GM12878 (cell line): ENCODE data around the gene ARHGEF17. TPM values are rescaled to one million over a fixed set of nuclear protein-coding genes. Genes with fewer than 3 reads are reported as not detected.

Experiments used
- CBFB ChIP-seq: IDR thresholded peaks from 2 replicates; pipeline ENCODE4 v1.6.1; 2016; ENCODE audit warnings: antibody characterized with exemption, low read depth
- CEBPB ChIP-seq, 2 experiments: fragments of 150-350 bp in 1 of 2; IDR thresholded peaks; 2 replicates each; pipeline ENCODE4 v1.6.1; 2012 to 2014; ENCODE audit warnings: low read depth in 2 of 2, low read length in 2 of 2, borderline replicate concordance in 1 of 2, inconsistent platforms in 1 of 2
- CREM ChIP-seq: IDR thresholded peaks from 2 replicates; pipeline ENCODE4 v1.6.1; 2014; ENCODE audit warnings: antibody characterized with exemption, low read depth
- HCFC1 ChIP-seq: fragments of 150-350 bp; IDR thresholded peaks from 2 replicates; pipeline ENCODE4 v1.6.1; 2014; ENCODE audit warnings: low read length
- HDAC2 ChIP-seq: fragments of 200-600 bp; sonication (generic); IDR thresholded peaks from 2 replicates; pipeline ENCODE4 v1.6.1; 2017
- KDM1A ChIP-seq: fragments of 200-600 bp; sonication (generic); IDR thresholded peaks from 2 replicates; pipeline ENCODE4 v1.6.1; 2016; ENCODE audit warnings: borderline replicate concordance
- NBN ChIP-seq: fragments of 450-650 bp; IDR thresholded peaks from 2 replicates; pipeline ENCODE4 v1.6.1; 2016
- NFYA ChIP-seq: IDR thresholded peaks from 2 replicates; pipeline ENCODE4 v1.6.1; 2011; ENCODE audit warnings: low read depth, mild to moderate bottlenecking, low read length, improper control_type of control experiment, borderline replicate concordance
- POU2F2 ChIP-seq: IDR thresholded peaks from 3 replicates; pipeline ENCODE4 v1.6.1; 2011; ENCODE audit warnings: low read depth, mild to moderate bottlenecking, low read length, borderline replicate concordance
- RFX5 ChIP-seq: IDR thresholded peaks from 2 replicates; pipeline ENCODE4 v1.6.1; 2011; ENCODE audit warnings: low read depth, low read length, improper control_type of control experiment
- TARDBP ChIP-seq: IDR thresholded peaks from 2 replicates; pipeline ENCODE4 v1.6.1; 2016; ENCODE audit warnings: borderline replicate concordance
- WRNIP1 ChIP-seq: IDR thresholded peaks from 2 replicates; pipeline ENCODE4 v1.6.1; 2011; ENCODE audit warnings: low read depth, low read length, improper control_type of control experiment, borderline replicate concordance
- polyA plus RNA-seq, 11 experiments: library from polyadenylated mRNA; depleted of rRNA in 4 of 11; unstranded in 6 of 11; stranded (reverse) in 5 of 11; fragments of >200 nt; fragmentation: Nextera tagmentation in 4 of 11; fragmentation: Illumina TruSeq in 1 of 11; extraction: Ambion mirVana in 4 of 11; extraction: Trizol in 1 of 11; gene quantifications; 1 replicate in 1 of 11; 2 replicates in 10 of 11; pipeline versions ENCODE4 v1.2.1 to v1.2.3, GENCODE V29; 2011 to 2016; ENCODE audit warnings: inconsistent platforms in 2 of 11, missing spikeins in 2 of 11, low read depth in 1 of 11
- total RNA-seq, 4 experiments: library from RNA; depleted of rRNA in 3 of 4; stranded (reverse); fragments of >200 nt in 3 of 4; fragmentation: Illumina TruSeq in 1 of 4; extraction: Trizol in 1 of 4; gene quantifications; 2 replicates each; pipeline versions ENCODE4 v1.2.1 to v1.2.3, GENCODE V29; 2013 to 2021
- TF ChIP-seq, protein P1 (sequence below): fragments of 450-650 bp; IDR thresholded peaks from 2 replicates; pipeline ENCODE4 v1.6.1; 2017; ENCODE audit warnings: mild to moderate bottlenecking, moderate library complexity
- TF ChIP-seq, protein P2 (sequence below): fragments of 450-650 bp; IDR thresholded peaks from 2 replicates; pipeline ENCODE4 v1.6.1; 2017; ENCODE audit warnings: mild to moderate bottlenecking, low read depth, inconsistent platforms; ENCODE audit not compliant: poor library complexity, severe bottlenecking
- TF ChIP-seq, protein P3 (sequence below): IDR thresholded peaks from 2 replicates; pipeline ENCODE4 v1.6.1; 2012; ENCODE audit warnings: low read depth, low read length, improper control_type of control experiment
- TF ChIP-seq, protein P4 (sequence below): fragments of 450-650 bp; conservative IDR thresholded peaks from 2 replicates; pipeline ENCODE4 v1.6.1; 2017; ENCODE audit warnings: mild to moderate bottlenecking, moderate library complexity
- TF ChIP-seq, protein P5 (sequence below): fragments of 450-650 bp; IDR thresholded peaks from 2 replicates; pipeline ENCODE4 v1.6.1; 2016; ENCODE audit warnings: mild to moderate bottlenecking
- TF ChIP-seq, protein P6 (sequence below): IDR thresholded peaks from 2 replicates; pipeline ENCODE4 v1.6.1; 2012; ENCODE audit warnings: low read length, inconsistent platforms

Gene ARHGEF17
- total and polyA plus RNA-seq, 10 of the 15 experiments (the other 5 are each of a cell fraction or from before 2014, with no cell fraction given): 0.15 to 11.0 (median 1.7) TPM

DNA sequence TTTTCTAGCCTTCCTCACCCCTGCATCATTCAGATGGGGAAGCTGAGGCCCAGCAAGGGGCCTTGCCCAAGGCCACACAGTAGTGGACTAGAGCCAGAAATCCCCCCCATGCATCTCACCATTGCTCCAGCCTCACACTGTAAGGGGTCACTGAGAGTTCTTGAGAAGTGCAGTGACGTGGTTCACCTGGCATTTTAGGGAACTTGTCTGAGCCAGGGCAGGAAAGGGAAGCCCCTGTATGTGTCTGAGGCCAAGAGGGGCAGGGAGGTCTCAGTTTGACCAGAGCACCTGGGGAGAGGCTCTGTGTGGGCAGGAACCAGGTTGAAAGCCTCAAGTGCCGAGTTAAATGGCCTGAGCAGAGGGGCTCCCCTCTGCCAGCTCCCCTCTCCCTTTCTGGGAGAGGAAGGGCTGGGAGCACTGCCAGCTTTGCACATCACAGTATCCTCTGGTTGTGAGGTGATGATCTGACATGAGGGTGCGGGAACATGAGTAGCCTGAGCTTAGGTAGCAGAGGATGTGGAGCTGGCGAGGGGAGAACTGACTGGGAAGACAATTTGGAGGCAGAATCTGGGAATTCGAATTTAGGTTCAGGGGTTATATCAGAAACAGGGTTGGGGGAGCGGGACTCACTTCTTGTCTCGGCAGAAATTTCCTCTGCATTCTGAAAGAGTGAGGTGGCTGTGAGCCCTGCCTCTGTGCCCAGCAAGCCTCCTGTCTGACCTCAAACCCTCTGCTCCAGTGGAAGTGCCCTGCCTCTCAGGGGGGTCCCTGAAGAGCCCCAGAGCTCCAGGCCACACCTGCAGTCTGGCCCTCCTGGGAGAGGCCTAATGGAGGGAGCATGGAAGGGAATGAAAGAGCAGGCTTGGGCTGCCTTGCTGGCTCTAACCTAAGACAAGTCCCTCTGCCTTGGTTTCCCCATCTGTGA, 14.6 kb downstream of the ARHGEF17 start (continued):
- TF ChIP-seq, protein P1, sequence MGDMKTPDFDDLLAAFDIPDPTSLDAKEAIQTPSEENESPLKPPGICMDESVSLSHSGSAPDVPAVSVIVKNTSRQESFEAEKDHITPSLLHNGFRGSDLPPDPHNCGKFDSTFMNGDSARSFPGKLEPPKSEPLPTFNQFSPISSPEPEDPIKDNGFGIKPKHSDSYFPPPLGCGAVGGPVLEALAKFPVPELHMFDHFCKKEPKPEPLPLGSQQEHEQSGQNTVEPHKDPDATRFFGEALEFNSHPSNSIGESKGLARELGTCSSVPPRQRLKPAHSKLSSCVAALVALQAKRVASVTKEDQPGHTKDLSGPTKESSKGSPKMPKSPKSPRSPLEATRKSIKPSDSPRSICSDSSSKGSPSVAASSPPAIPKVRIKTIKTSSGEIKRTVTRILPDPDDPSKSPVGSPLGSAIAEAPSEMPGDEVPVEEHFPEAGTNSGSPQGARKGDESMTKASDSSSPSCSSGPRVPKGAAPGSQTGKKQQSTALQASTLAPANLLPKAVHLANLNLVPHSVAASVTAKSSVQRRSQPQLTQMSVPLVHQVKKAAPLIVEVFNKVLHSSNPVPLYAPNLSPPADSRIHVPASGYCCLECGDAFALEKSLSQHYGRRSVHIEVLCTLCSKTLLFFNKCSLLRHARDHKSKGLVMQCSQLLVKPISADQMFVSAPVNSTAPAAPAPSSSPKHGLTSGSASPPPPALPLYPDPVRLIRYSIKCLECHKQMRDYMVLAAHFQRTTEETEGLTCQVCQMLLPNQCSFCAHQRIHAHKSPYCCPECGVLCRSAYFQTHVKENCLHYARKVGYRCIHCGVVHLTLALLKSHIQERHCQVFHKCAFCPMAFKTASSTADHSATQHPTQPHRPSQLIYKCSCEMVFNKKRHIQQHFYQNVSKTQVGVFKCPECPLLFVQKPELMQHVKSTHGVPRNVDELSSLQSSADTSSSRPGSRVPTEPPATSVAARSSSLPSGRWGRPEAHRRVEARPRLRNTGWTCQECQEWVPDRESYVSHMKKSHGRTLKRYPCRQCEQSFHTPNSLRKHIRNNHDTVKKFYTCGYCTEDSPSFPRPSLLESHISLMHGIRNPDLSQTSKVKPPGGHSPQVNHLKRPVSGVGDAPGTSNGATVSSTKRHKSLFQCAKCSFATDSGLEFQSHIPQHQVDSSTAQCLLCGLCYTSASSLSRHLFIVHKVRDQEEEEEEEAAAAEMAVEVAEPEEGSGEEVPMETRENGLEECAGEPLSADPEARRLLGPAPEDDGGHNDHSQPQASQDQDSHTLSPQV: peak; percentile 31; the same call in 1 of the 2 replicates
- TF ChIP-seq NFYA: no peak
- no peak for TF ChIP-seq CEBPB (IDR thresholded peaks at IDR 0.05; ENCODE audit: borderline replicate concordance in 1 of 2, low read depth in 2 of 2, low read length in 2 of 2)
- TF ChIP-seq POU2F2: 0 out of 3 replicates have a peak, but pooled peaks have one; percentile 30
- TF ChIP-seq CBFB: no peak
- no peak for TF ChIP-seq HDAC2
- TF ChIP-seq, protein P2, sequence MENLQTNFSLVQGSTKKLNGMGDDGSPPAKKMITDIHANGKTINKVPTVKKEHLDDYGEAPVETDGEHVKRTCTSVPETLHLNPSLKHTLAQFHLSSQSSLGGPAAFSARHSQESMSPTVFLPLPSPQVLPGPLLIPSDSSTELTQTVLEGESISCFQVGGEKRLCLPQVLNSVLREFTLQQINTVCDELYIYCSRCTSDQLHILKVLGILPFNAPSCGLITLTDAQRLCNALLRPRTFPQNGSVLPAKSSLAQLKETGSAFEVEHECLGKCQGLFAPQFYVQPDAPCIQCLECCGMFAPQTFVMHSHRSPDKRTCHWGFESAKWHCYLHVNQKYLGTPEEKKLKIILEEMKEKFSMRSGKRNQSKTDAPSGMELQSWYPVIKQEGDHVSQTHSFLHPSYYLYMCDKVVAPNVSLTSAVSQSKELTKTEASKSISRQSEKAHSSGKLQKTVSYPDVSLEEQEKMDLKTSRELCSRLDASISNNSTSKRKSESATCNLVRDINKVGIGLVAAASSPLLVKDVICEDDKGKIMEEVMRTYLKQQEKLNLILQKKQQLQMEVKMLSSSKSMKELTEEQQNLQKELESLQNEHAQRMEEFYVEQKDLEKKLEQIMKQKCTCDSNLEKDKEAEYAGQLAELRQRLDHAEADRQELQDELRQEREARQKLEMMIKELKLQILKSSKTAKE: peak; percentile 51
- TF ChIP-seq KDM1A: no peak
- TF ChIP-seq, protein P3, sequence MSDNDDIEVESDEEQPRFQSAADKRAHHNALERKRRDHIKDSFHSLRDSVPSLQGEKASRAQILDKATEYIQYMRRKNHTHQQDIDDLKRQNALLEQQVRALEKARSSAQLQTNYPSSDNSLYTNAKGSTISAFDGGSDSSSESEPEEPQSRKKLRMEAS: no peak
- TF ChIP-seq, protein P4, sequence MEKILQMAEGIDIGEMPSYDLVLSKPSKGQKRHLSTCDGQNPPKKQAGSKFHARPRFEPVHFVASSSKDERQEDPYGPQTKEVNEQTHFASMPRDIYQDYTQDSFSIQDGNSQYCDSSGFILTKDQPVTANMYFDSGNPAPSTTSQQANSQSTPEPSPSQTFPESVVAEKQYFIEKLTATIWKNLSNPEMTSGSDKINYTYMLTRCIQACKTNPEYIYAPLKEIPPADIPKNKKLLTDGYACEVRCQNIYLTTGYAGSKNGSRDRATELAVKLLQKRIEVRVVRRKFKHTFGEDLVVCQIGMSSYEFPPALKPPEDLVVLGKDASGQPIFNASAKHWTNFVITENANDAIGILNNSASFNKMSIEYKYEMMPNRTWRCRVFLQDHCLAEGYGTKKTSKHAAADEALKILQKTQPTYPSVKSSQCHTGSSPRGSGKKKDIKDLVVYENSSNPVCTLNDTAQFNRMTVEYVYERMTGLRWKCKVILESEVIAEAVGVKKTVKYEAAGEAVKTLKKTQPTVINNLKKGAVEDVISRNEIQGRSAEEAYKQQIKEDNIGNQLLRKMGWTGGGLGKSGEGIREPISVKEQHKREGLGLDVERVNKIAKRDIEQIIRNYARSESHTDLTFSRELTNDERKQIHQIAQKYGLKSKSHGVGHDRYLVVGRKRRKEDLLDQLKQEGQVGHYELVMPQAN: no peak
- TF ChIP-seq NBN: no peak
- no peak for TF ChIP-seq WRNIP1
- TF ChIP-seq TARDBP: no peak
- 0 out of 2 replicates have a peak, but pooled peaks have one; percentile 45 for TF ChIP-seq CREM
- TF ChIP-seq, protein P5, sequence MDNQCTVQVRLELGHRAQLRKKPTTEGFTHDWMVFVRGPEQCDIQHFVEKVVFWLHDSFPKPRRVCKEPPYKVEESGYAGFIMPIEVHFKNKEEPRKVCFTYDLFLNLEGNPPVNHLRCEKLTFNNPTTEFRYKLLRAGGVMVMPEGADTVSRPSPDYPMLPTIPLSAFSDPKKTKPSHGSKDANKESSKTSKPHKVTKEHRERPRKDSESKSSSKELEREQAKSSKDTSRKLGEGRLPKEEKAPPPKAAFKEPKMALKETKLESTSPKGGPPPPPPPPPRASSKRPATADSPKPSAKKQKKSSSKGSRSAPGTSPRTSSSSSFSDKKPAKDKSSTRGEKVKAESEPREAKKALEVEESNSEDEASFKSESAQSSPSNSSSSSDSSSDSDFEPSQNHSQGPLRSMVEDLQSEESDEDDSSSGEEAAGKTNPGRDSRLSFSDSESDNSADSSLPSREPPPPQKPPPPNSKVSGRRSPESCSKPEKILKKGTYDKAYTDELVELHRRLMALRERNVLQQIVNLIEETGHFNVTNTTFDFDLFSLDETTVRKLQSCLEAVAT: 0 out of 2 replicates have a peak, but pooled peaks have one; percentile 30
- no peak for TF ChIP-seq RFX5
- TF ChIP-seq, protein P6, sequence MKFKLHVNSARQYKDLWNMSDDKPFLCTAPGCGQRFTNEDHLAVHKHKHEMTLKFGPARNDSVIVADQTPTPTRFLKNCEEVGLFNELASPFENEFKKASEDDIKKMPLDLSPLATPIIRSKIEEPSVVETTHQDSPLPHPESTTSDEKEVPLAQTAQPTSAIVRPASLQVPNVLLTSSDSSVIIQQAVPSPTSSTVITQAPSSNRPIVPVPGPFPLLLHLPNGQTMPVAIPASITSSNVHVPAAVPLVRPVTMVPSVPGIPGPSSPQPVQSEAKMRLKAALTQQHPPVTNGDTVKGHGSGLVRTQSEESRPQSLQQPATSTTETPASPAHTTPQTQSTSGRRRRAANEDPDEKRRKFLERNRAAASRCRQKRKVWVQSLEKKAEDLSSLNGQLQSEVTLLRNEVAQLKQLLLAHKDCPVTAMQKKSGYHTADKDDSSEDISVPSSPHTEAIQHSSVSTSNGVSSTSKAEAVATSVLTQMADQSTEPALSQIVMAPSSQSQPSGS: no peak
- TF ChIP-seq HCFC1: no peak
